EH (cell line): ENCODE results near the gene TXK.

Source experiments
- DNase-seq: peaks from one replicate; pipeline ENCODE4 v3.0.0-alpha.2; 2015; ENCODE audit warnings: low read depth

Gene TXK

DNA sequence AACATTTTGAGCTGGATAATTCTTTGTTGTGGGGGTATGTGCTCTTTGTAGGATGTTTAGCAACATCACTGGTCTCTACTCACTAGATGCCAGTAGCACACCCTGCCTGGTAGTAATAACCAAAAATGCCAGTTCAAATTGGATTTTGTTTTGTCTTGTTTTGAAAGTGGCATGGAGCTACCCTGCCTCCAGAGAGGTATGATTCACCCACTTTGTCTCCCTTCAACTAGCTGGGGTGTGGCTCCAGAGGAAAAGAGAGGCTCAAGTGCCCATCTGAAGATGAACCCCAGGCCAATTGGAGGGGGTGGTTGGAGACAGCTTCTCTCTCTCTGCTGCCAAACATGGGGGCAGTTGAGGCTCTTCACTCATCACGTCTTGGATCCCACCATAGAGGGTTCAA lies 83.0 kb downstream of the TXK start:
- DNase-seq, result no peak

DNA sequence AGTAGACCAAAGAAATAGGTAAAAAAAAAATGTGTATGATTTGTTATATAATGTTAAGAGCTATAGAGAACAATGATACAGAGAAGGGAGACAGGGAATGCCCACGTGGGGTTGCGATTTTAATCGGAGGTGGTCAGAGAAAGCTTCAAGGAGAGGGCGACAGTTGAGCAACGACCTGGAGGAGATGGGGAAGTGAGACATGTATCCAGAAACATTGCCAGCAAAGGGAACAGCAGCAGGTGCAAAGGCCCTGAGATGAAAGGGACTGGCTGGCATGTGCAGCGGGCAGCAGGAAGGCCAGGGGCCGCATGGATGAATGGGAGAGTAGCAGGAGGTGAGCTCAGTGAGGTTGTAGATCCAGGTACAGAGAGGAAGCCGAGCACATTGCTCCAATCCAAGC lies 84.6 kb downstream of the TXK start:
- DNase-seq, result no peak

DNA sequence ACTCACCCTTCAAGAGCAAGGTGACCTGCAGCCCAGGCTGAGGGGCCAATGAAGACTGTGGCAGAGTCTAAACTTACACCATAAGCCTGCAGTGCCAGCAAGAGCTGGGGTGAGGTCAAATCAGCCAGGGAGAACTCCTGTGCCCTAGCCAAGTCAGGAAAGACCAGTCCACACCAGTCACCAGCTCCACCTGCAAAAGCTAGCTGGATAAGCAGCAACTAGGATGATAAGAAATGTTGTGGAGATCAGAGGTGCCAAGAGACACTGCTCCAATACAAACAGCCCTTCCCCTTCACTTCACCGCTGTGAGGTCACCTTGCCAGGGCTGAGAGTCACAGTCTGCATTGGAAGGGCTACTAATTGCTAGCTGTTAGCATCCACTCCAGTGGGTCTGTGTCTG lies 86.2 kb downstream of the TXK start:
- DNase-seq, result no peak

DNA sequence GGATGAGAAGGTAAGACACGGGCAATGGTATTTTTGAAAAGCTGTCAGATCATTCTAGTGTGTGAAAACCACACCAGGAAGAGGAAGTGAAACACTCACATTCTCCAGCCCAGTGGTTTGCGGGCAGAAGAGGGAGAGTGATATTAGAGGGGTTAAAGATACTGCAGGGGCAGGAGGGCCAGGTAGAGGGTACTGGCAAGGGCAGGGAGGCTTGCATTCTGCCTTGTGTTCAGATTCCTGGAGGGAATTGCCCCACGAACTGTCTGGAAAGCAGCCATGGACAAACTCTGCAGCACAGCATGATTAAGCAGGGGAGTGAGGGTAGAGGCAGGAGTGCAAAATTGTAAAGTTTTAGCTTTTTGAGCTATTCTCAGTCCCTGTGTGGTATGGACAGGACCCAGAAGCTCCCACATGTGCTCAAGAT lies 86.6 kb downstream of the TXK start:
- DNase-seq, result no peak

DNA sequence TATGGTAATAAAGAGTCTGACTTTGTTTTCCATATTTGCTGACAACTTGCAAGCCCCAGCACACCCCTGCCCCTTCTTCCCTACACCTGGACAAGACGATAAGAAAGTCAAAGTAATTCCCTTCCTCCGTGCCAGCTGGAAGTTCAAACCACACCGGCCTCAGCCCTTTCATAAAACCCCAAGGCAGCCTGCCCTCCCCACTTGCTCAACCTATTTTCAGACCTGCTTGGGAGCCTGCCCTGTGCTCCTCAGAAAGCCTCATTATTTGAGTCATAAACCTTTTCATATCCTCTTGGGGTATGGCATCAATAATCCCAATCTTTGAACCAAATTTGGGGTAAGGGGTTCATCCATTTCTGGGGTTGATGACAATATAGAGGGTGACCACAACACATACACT lies 88.0 kb downstream of the TXK start:
- DNase-seq, result no peak

DNA sequence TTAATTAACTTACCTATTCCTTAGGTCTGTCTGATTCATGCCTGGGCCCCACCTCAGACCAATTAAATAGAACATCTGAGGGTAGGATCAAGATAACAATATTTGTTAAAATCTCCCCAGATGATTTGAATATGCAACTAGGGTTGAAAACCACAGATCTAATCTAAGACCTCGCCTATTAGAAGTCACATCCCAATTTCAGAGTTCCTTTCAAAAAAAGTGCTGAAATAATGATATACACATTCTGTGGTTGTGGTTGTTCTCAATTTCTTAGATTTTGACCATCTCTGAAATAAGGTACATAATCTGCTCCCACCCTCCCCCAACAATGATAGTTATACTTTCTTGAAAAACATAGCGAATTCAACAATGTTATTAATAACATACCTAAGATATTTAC lies 89.8 kb downstream of the TXK start:
- no peak for DNase-seq

DNA sequence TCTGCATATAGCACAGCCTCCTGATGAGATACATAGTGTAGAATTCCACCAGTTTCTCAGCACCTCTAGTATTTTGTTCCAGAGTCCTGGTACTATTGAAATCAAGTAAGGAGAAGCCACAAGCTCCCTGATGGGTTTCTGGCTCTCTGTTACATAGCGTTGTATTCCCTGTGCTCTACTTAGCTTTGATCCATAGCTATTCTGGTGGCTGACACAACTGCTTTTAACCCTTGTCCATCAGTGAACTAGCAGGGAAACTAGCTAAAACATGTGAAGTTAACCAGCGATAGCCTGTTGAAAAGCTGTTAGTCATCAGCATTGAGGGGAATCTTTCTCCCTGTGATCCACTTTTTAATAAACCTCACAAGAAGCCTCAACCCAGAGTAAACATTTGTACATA lies 90.5 kb downstream of the TXK start:
- no peak for DNase-seq

DNA sequence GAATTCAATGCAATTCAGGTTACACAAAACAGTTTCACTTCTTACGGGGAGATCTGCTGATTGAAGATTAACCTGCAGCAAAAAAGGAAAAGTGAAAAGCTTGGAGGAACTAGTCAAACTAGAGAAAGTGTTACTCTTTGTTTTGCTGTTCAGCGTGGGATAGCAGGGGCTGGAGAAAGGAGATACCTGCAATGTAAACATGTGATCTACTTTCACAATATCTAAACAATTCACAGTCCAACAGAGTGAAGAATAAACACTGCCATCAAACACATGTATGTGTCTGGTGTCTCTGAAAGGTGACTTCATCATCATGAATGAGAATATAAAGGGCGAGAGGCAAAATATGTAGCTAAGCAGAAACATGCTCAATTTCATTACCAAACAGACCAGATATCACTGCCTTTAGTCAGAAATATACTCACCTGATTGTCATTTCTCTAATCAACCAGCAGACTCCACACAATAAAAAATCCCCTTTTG lies 91.0 kb downstream of the TXK start:
- no peak for DNase-seq

DNA sequence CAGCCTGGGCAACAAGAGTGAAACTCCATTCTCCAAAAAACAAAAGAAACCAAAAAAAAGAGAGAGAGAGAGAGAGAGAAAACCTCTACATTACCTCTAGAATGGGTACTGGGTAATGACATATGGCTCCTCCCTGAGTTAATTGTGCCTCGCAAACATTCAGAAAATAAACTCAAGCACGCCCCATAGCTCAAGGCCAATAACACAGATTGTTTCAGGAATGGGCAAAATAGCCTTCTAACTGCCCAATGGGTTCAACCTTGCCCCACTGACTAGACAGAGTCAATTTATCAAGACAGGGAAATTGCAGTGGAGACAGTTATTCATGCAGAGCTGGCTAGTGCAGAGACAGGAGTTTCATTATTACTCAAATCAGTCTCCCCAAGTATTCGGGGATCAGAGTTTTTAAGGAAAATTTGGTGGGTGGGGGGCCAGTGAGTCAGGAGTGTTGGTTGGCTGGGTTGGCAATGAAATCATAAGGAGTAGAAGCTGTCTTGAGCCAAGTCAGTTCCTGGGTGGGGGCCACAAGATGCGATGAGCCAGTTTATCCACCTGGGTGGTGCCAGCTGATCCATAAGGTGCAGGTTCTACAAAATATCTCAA lies 92.4 kb downstream of the TXK start:
- no peak for DNase-seq

DNA sequence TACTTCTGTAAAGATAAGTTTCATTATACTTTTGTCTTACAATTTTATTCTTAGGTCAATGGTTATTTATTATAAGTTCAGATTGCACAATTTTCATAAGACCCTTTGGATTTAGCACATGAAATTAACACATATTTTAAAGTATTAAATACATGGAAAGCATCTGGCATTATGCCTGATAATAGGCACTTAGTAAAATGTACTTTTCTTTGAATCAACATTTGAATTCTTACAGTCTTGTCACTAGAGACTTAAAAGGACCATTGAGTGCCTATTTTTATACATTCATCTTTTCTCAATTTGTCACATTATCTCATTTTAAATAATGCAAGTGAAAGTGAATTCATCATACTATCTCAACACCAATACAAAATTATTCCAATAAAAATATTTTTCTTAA lies 94.5 kb downstream of the TXK start:
- no peak for DNase-seq

DNA sequence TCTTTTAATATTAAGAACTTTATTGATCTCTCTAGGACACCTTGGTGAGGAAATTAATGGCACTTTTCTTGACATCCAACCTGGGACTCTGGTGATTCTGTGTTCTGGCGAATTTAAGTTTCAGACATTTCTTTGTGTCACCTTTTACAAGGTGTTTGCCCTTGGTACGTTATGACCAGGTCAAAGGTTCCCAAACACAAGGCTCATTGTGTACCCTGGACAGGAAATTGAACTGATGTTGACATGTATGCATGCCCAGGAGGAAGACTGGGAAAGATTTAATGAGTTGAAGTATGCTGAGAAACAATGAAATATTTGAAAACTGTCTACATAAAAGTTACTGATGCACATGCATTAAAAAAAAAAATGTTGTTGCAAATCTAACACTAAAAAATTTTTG lies 95.4 kb downstream of the TXK start:
- DNase-seq, result no peak

DNA sequence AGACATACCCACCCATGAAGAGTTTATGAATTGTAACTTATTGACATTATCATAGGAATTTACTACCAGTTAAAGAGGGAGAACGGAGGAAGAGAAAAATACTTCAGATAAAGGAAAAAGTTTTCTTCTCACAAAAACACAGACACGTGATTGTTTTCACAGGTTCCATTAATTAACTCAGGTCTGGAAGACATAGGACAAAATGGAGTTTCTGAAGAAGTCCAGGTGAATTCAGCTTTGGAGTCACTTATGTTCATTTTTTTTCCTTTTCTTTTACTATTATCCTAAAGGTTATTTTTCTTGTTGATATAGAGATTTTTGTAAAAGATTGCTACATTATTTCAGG lies 97.0 kb downstream of the TXK start:
- no peak for DNase-seq

DNA sequence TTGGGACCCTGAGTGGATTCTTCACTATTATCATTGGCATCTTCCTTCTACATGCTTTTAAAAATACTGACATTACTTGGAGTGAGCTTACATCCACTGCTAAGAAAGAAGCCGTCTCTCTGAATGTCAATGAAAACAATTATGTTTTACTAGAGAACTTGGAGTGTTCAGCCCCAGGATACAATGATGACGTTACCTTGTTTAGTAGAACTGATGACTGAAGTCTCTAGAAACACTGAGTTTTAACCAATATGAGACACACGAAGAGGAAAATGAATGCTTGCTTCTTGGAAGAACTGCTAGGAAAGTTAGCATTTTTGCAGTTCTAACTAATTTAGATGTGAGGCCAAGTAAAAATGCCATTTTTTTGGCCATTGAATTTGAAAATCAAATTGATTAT lies 98.1 kb downstream of the TXK start:
- no peak for DNase-seq

DNA sequence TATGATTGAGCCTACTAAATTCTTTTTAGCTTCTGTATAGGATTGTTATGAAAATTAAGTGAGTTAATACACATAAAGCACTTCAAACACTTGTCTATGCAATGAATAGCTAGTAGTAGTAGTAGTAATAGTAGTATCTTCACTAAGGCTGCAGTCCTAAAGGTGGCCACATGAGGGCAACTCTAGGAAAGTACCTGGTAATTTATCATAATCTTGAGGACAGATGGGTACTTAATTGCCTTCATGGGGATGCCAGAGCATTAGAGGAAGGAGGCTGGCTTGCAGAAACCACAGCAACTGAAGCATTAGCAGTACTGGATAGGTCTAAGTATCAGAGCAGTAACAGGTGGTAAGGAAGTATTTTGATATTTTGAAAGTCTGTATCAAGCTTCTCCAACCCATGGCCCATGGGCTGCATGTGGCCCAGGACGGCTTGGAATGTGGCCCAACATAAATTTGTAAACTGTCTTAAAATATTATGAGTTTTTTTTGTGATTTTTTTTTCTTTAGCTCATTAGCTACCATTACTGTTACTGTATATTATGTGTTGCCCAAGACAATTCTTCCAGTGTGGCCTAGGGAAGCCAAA lies 100.1 kb downstream of the TXK start:
- peak; percentile 29 for DNase-seq

DNA sequence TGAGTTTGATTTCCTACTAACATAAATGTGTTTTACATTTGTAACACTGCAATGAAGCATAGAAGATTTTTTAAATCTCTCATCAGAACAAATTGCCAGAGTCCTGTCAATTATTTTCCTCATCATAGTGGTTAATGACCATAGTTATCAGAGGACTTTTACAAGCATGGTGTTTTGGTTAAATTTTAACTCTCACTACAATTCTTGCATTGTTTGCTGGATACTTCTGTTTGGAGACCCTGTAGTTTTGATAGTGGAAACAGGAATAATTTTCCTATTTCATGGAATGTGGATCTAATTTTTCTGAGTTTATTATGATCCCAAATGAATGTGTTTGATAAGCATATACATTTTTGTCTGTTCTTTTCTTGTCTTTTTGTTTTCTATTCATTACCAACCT lies 100.6 kb downstream of the TXK start:
- DNase-seq, result no peak

DNA sequence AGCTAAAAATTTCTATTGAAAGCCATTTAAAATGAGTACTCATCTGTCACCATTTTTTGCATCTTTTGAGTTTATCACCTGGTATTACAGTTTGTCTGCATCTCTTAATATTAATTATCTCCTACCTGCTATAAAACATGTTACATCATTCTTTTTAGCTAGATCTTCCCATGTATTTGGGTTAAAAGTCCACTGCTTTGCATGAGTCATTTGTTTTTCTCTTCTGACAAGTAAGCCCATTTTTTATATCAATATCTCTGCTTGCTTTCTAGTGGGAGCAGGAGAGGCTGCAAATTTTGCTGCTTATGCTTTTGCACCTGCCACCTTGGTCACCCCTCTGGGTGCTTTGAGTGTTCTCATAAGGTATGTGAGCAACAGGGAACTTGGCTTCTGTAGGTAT lies 101.3 kb downstream of the TXK start:
- no peak for DNase-seq

DNA sequence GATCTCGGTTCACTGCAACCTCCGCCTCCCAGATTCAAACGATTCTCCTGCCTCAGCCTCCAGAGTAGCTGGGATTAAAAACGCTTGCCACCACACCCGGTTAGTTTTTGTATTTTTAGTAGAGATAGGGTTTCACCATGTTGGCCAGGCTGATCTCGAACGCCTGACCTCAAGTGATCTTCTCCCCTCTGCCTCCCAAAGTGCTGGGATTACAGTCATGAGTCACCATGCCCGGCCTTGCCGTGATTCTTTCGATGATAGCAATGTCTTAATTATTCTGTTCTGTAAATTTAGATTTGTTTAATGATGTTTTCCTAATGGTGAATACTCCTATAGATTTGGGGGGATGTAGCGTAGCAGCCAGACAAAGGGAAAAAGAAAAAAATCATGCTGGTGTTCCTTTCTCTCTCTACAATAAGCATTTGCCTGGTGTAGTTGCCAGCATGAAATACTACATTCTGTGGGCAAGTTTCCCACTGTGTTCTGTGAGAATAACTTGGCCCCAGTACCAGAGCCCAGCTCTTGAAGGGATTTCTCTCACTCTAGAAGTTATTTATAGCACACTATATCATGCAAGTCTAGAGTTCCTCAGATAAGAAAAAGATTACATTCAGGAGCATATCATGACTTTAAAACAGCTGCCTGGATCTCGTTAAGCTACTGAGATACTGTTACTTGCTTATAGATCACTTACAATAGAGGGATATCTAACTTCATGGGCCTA lies 102.1 kb downstream of the TXK start:
- peak; percentile 61 for DNase-seq

DNA sequence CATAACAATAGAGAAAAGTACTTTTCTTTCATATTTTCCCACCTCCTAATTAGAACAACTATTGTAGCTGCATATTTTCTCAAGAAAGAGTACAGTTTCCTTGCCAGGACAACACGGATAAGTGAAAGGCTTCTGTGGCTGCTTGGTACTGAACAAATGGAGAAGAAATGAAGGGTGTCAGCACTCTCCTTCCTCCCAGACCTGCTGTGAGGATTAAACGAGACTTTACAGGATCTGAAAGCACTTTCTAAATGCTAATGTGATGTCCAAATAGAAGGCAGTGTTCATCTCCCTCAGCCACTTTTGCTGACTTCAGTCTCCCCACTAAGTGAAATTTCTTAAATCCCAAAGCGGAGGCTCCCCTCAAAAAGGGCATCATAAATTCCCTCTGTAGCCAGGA lies 103.6 kb downstream of the TXK start:
- no peak for DNase-seq

DNA sequence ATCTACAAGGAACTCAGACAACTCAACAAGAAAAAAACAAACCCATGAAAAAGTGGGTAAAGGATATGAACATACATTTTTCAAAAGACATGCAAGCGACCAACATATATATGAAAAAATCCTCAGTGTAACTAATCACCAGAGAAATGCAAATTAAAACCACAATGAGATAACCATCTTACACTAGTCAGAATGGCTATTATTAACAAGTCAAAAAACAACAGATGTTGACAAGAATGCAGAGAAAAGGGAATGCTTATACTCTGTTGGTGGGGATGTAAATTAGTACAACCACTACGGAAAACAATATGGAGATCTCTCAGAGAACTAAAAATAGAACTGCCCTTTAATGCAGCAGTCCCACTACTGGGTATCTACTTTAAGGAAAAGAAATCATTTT lies 105.4 kb downstream of the TXK start:
- no peak for DNase-seq

DNA sequence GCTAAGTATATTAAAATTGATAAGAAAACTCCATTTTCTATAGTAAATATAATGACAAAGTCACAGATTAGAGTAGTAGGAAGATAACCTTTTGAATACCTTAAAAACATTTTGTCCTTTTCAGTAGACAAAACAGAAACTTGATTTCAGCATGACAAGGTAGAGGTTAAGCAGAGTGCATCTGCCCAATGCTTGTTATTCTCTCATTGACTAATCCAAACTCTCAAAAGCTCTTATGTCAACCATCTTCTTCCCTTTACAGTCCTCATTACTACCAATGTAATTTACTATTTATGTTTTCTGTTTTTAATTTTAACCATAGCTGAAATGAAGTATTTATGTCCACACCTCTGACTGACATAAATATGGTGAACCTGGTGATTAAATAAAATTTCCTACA lies 106.4 kb downstream of the TXK start:
- no peak for DNase-seq

DNA sequence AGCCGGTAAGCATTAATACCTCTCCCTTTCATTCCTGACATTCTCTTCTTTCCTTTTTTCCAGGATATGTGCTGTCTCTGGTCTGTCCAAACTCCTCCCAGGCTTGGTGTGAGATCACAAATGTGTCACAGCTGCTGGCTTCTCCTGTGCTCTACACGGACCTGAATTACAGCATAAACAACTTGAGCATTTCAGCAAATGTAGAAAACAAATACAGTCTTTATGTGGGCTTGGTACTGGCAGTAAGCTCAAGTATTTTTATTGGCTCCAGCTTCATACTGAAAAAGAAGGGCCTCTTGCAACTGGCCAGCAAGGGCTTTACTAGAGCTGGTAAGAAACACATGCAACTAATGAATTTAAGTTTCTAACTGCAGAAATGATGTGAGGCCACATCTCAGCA lies 109.0 kb downstream of the TXK start:
- peak; percentile 49 for DNase-seq

DNA sequence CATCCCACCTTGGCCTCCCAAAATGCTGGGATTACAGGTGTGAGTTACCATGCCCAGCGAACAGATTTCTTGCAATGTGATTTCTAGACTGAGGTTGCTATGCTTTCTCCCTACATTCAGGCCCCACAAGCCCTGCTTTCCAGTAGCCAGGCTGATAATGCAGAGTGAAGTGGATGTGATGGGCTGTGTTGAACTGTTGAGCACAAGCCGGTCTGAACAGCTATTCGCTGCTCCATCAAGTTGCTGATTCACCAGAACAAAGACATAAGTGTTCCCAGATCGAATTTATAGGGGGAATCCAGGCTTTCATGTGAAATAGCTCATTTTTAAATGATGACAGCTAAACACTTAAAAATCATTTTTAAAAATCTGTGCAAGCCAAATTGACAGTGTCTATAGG lies 109.5 kb downstream of the TXK start:
- no peak for DNase-seq

DNA sequence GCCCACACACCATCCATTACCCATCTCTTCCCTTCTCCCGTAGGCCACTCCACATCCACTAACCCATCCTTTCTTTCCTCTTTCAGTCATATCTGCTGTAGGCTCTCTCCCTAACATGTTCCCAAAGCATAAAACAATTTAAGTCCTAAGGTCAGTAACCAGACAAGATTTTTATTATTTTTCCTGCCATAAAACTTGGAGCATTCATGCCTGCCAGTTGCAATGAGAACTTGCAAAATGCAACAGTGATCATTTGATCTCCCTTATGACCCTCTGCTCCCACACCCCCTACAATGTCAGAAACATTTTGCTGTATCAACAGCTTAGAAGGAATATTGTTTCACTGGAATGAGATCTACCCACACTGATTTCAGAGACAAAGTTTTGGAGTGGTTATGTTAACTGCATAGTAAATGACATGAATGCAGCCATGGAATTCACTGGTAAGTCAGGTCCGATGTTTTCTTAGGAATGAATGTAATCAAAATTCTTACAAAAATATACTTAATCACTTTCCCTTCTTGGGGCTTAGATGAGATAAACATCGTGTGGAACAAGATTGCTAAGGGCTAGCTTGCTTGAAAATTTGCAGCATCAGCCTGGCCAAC lies 111.8 kb downstream of the TXK start:
- peak; percentile 72 for DNase-seq
